IPS-11a (cell line): ENCODE measurements around the gene ANXA11.
"Not testable (repeated sequence)": the region's sequence is repeated elsewhere in the genome, so short reads cannot be mapped to it uniquely, and the experiment has no call there.

Experiments
- H3K4me3 ChIP-seq: one replicate; pipeline ENCODE4 v1.5.1; 2013; ENCODE audit warnings: low read depth, low read length, control low read depth

The ANXA11 gene

DNA sequence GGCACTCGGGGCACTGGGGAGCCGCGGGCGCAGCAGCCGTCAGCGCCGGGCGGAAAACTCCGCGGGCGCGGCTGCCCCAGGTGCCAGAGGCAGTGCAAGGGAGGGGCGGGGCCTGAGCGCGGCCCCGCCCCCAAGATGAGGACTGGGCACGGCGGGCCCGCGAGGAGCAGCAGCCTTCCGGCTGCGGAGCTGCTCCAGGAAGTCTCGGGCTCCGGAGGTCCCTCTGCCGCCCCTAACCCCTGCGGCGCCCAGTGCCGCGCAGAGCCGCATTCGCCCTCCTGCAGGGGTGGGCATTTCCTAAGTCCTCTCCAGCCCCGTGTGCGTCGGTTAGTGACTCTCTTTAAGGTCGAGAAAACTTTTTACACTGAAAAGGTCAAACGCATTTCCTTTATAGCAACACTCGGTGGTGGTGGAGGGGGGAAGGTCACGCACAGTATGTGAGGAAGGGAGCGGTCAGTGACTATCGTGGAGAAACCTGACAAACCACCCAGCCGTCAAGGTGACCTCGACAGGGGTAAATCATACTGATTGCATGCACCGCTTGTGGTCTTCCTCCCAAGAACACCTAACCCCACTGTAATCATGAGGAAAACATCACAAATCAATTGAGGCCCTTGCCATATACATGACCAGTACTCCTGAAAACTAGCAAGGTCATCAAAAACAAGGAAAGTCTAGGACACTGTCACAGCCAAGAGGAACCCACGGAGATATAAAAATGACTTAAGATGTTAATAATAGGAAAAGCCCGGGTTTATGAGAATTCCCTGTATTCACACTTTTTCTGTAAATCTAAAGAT is at the start of gene ANXA11:
TSS of gene ANXA11 (minus strand) at position 61 of the 800 bp plus-strand sequence. CDS start 32,676 bp downstream, outside the sequence.
- H3K4me3 ChIP-seq, result peak within 1 kb of the TSS; percentile 50

GRCh38 chr10:80254726-80255125 is 49.4 kb upstream of the ANXA11 start:
- not testable (repeated sequence) for H3K4me3 ChIP-seq

- not testable (repeated sequence) for H3K4me3 ChIP-seq
Observed at GRCh38 chr10:80253963-80254271, 48.6 kb upstream of the ANXA11 start.

- no peak overlapping the region for H3K4me3 ChIP-seq
Observed at GRCh38 chr10:80253266-80253962, 48.1 kb upstream of the ANXA11 start.

DNA sequence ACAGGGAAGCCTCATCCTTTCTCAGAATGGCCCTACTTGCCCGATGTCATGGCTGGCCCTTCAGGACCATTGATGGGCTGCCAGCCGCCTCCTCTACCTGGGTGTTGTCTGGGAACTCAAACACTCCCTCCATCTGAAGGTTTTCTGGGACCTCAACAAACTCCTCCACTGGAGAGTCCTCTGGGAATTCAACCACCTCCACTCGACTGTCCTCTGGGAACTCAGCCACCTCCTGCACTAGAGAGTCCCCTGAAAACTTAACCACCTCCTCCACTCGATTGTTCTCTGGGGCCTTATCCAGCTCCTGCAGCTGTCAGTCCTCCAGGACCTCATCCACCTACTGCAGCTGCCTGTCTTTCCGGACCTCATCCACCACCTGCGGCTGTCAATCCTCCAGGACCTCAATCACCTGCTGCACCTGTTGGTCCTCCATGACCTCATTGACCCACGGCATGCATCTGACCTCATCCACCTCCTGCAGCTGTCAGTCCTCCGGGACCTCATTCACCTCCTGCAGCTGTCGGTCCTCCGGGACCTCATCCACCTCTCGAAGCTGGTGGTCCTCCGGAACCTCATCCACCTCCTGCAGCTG is 47.1 kb upstream of the ANXA11 start:
- no peak overlapping the region for H3K4me3 ChIP-seq

GRCh38 chr10:80251703-80252280 is 46.5 kb upstream of the ANXA11 start:
- H3K4me3 ChIP-seq, result not testable (repeated sequence)

GRCh38 chr10:80250399-80250798 is 45.1 kb upstream of the ANXA11 start:
- H3K4me3 ChIP-seq, result not testable (repeated sequence)

GRCh38 chr10:80249906-80250305 is 44.6 kb upstream of the ANXA11 start:
- H3K4me3 ChIP-seq, result not testable (repeated sequence)

- not testable (repeated sequence) for H3K4me3 ChIP-seq
Observed at GRCh38 chr10:80247611-80248010, 42.3 kb upstream of the ANXA11 start.

DNA sequence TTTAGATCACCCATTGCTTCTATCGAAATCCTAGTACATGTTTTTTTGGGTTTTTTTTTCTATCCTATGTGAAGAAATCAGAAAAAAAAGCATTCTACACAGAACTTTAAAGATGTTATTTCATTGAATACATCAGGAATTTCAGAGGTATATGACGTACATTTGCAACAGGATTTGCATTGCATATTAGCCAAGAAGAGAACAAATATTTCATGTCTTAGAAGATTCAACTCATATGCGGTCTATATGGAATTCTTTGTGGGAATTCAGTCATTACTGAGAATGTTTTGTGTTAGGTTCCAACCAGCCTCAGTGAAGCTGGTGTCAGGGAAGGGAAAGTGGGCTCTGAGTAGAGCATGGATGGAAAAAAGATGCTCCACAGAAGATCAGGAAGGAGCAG is 39.0 kb upstream of the ANXA11 start:
- not testable (repeated sequence) for H3K4me3 ChIP-seq

DNA sequence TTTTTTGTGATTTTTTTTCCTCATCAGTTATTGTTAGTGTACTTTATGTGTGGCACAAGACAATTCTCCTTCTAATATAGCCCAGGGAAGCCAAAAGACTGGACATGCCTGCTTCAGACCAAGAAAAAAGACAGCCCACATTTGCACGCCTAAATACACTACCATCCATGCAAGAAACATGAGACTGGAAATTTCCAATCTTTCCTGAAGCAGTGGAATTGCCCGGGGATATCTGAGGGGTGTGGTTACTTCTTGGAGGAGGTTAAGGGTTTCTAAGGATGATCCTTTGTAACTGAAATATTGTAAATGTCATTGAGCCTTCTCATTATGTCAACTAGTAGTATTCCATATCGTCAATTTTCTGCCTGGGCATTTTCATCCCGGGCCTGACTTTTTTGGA is 37.0 kb upstream of the ANXA11 start:
- not testable (repeated sequence) for H3K4me3 ChIP-seq

DNA sequence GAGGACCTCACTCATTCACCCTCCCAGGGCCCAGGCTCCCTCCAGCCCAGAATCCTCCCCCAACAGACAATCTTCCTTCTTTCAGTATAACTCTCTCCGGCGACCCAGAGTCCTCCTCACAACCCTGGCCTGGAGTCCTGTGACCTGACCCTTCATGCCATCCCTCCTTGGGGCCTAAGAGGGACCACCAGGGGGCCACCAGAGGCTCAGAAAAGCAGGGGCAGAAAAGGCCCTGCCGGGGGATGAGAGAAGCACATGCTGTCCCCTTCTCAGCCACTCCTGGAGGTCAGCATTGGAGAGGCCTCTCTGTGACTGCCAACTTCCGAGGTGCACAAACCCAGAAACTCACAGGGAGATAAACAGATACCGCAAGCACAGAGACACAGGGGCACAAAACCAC is 31.1 kb upstream of the ANXA11 start:
- not testable (repeated sequence) for H3K4me3 ChIP-seq

- H3K4me3 ChIP-seq, result not testable (repeated sequence)
Observed at GRCh38 chr10:80234331-80235235, 29.2 kb upstream of the ANXA11 start.

DNA sequence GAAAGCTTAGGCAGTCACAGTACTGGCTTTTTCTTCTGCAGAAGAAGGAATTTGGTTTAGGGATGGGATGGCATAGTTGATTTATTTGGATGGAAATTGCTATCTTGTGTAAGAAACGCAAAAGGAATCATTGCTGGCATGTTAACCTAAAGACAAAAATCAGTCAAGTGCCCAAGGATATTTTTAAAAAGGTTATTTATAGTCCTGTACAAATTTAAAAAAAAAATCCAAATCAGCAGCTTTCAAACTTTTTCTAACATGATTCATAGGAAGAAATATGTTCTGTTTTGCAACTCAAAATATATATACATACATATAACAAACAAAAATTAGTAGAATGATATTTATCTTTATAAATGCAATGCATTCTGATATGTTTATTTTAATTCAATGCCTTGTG is 28.5 kb upstream of the ANXA11 start:
- not testable (repeated sequence) for H3K4me3 ChIP-seq

GRCh38 chr10:80226723-80227122 is 21.4 kb upstream of the ANXA11 start:
- not testable (repeated sequence) for H3K4me3 ChIP-seq

DNA sequence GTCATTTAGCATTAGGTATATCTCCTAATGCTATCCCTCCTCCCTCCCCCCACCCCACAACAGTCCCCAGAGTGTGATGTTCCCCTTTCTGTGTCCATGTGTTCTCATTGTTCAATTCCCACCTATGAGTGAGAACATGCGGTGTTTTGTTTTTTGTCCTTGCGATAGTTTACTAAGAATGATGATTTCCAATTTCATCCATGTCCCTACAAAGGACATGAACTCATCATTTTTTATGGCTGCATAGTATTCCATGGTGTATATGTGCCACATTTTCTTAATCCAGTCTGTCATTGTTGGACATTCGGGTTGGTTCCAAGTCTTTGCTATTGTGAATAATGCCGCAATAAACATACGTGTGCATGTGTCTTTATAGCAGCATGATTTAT is 17.7 kb upstream of the ANXA11 start:
- H3K4me3 ChIP-seq, result not testable (repeated sequence)

DNA sequence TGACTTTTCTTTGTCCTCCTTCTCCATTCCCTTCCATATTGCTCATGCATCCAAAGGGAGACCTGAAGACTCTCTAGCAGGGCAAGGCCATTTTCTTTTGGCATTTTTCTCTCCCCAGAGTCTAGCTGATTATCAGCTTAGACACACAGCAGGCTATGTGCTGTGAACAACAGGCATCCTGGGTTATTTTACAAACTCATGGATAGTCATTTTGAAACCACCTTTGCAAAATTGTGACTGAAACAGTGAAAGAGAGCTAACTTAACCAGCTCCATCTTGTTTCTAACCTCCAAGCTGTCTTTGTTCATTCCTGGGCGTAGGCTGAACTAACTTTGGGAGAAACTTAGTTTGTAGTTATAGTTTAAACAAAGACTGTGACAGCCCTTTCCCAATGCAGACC is 13.5 kb upstream of the ANXA11 start:
- H3K4me3 ChIP-seq, result not testable (repeated sequence)

DNA sequence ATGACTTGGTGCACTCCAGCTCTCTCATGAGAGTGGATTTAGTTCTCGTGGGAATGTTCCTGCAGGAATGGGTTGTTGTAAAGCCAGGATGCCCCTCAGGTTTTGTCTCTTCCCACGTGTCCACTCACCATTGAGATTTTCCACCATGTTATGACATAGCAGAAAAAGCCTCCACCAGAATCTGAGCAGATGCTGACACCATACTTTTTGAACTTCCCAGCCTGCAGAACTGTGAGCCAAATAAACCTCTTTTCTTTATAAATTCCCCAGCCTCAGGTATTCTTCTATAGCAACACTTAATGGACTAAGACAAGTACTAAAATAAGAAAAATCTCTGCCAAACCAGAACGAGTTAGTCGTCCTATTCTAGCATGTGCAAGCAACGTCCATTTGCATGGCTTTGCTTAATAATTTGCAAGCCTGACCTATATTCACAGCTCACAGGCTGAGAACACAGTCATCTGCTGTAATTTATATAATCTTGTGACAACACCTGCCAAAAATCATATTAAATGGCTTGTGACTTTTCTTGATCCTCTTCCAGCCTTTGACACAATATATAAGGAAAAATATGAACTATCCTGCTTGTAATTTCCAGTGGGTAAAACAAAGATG is 9.1 kb upstream of the ANXA11 start:
- H3K4me3 ChIP-seq, result not testable (repeated sequence)

DNA sequence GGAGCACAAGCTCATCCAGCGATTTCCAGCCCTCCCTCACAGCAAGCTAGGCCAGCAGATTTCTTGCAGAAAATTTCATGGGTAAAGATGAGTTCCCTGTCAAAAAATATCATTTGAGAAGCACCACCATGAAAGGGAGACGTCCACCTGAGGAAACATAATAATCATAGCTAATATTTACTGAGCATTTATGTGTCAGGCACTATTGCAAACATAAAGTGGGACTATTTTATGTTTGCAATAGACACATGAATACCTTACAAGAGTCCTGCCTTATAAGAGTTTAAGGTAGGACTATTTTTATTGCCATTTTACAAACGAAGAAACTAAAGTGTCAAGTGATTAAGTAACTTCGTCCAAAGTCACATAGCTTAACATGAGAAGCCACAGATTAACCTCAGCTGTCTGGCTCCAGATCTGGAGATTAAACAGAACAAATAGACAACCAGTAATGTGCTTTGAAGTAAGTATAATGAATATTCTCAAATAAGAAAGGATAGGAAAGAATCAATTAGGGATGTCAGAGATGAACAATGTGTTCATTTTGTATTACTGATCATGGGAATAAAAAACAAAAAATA is 7.3 kb upstream of the ANXA11 start:
- H3K4me3 ChIP-seq, result not testable (repeated sequence)

DNA sequence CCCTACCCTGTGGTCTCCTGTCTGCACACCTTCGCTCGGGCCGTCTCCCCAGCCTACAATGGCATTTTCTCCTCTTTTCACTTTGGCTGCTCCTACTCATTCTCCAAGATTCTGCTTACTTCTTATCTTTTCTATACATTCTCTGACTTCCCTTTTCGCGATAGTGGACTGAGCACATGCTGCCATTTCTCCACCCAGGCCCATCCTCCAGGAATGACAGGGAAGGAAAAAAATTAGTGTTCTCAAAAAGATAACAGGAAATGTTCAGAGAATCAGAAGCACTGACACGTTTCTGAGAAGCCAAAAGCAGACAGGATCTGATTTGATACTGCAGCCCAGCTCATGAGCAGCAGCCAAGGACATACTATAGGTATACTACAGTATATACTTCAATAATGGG is 6.4 kb upstream of the ANXA11 start:
- no peak overlapping the region for H3K4me3 ChIP-seq
